Hematopoietic multipotent progenitor cell treated with erythropoietin and hydrocortisone succinate and interleukin-3 and kit ligand, for 6 days (in vitro differentiated cells): ENCODE data around the gene DDX28.
A peak's percentile ranks its signal among the peaks of the same experiment; 100 is the strongest.
"Not testable (repeated sequence)": the region's sequence is repeated elsewhere in the genome, so short reads cannot be mapped to it uniquely, and the experiment has no call there.

Experiments used
- DNase-seq: peaks from one replicate; pipeline ENCODE4 v3.0.0-alpha.2; 2015

DDX28 gene

GRCh38 chr16:68035227-68035626 lies 12.2 kb upstream of the DDX28 start:
- no peak for DNase-seq

- DNase-seq = no peak
These were observed 10.1 kb upstream of the DDX28 start for GRCh38 chr16:68033101-68033500.

GRCh38 chr16:68031951-68032350 lies 8.9 kb upstream of the DDX28 start:
- DNase-seq = peak; percentile 70

- DNase-seq = not testable (repeated sequence)
These were observed 7.1 kb upstream of the DDX28 start for GRCh38 chr16:68030108-68030507.

GRCh38 chr16:68028996-68029395 lies 6.0 kb upstream of the DDX28 start:
- DNase-seq = no peak

- no peak for DNase-seq
These were observed 729 bp downstream of the DDX28 start for GRCh38 chr16:68022278-68022727.

GRCh38 chr16:68021490-68021889 lies 1.5 kb downstream of the DDX28 start:
- DNase-seq = no peak

GRCh38 chr16:68019167-68019680 lies 3.8 kb downstream of the DDX28 start:
- no peak for DNase-seq

- no peak for DNase-seq
These were observed 7.4 kb downstream of the DDX28 start, which contains the start of gene DPEP2NB for GRCh38 chr16:68015681-68016080. DPEP2NB (minus strand) TSS chr16:68015911; CDS start chr16:68015770, 141 bp downstream.

GRCh38 chr16:68013440-68013839 lies 9.6 kb downstream of the DDX28 start:
- peak; percentile 54 for DNase-seq

GRCh38 chr16:68009872-68010271 lies 13.2 kb downstream of the DDX28 start:
- not testable (repeated sequence) for DNase-seq

GRCh38 chr16:68009157-68009735 lies 13.8 kb downstream of the DDX28 start:
- DNase-seq = no peak

- DNase-seq = peak; percentile 81
These were observed 17.2 kb downstream of the DDX28 start for GRCh38 chr16:68005786-68006286.

GRCh38 chr16:68005211-68005610 lies 17.8 kb downstream of the DDX28 start:
- no peak for DNase-seq

- DNase-seq = no peak
These were observed 20.0 kb downstream of the DDX28 start for GRCh38 chr16:68003031-68003430.

- DNase-seq = no peak
These were observed 22.6 kb downstream of the DDX28 start for GRCh38 chr16:68000450-68000849.

- no peak for DNase-seq
These were observed 23.0 kb downstream of the DDX28 start for GRCh38 chr16:67999985-68000384.

GRCh38 chr16:67998779-67999688 lies 24.0 kb downstream of the DDX28 start, which contains the start of gene DPEP2:
DPEP2 (minus strand) TSS chr16:67999484; CDS start chr16:67993212, 6,272 bp downstream.
- peak; percentile 74 for DNase-seq

GRCh38 chr16:67998231-67998778 lies 24.7 kb downstream of the DDX28 start:
- DNase-seq = not testable (repeated sequence)

- DNase-seq = peak; percentile 80
These were observed 26.4 kb downstream of the DDX28 start for GRCh38 chr16:67996666-67997065.

GRCh38 chr16:67995423-67995822 lies 27.6 kb downstream of the DDX28 start:
- peak; percentile 47 for DNase-seq

GRCh38 chr16:67994040-67994408 lies 29.0 kb downstream of the DDX28 start:
- peak; percentile 65 for DNase-seq
